GM12892 (cell line): ENCODE measurements around the gene RAP1A.

Experiments used
- POLR2A ChIP-seq: IDR thresholded peaks from 2 replicates; pipeline ENCODE4 v1.6.1; 2011; ENCODE audit warnings: low read depth, low read length, control low read depth
- POLR2AphosphoS5 ChIP-seq: IDR thresholded peaks from 2 replicates; pipeline ENCODE4 v1.6.1; 2011; ENCODE audit warnings: low read depth, low read length, control low read depth

GRCh38 chr1:111672331-111672730 is 52.7 kb downstream of the RAP1A start:
- TF ChIP-seq POLR2AphosphoS5 (no peak), POLR2A (no peak)
